ENCODE data around the gene ANO2. TPM values are rescaled to one million over a fixed set of nuclear protein-coding genes. Genes with fewer than 3 reads are reported as not detected.

Gene ANO2
- total and polyA plus RNA-seq, 2 donors (not counting 3 experiments of a cell fraction or from before 2014, with no cell fraction given) = 15.4 to 65.0 TPM

GRCh38 chr12:5557906-5558305, 387.2 kb downstream of the ANO2 start:
- intact Hi-C loops (cut with micrococcal nuclease) = no loop called here
- no peak for FAIRE-seq
- Histone ChIP-seq H3K4me2 (ENCODE audit: insufficient read depth, low read length) (no peak overlapping the region), H3K27ac (ENCODE audit: insufficient read depth, low read depth, low read length) (no peak overlapping the region), H3K79me2 (ENCODE audit: control insufficient read depth, insufficient read depth, low read length) (no peaks in the 10 kb centered on the region), H2AFZ (ENCODE audit: low read depth, low read length) (no peak overlapping the region), H3K9ac (replicated peaks; ENCODE audit: extremely low read depth, insufficient read depth, low read length) (no peak overlapping the region), H3K9me1 (replicated peaks; ENCODE audit: control insufficient read depth, extremely low read depth, insufficient read depth, low read length) (no peaks in the 10 kb centered on the region), H3K27me3 (ENCODE audit: control insufficient read depth in 2 of 2, insufficient read depth in 2 of 2, low read length in 2 of 2) (no peaks in the 10 kb centered on the region), H4K20me1 (replicated peaks; ENCODE audit: control insufficient read depth, extremely low read depth, insufficient read depth, low read length) (no peaks in the 10 kb centered on the region), H3K36me3 (ENCODE audit: control insufficient read depth in 2 of 2, extremely low read depth in 1 of 2, insufficient read depth in 2 of 2, low read length in 2 of 2) (peaks cover 0 to 7% of the 10 kb centered on the region in 2 experiments), H3K9me3 (replicated peaks; ENCODE audit: control insufficient read depth, insufficient read depth, low read length) (no peaks in the 10 kb centered on the region), H3K4me1 (ENCODE audit: control insufficient read depth, extremely low read depth, insufficient read depth, low read length) (no peaks in the 10 kb centered on the region), H3K4me3 (replicated peaks in 1 of 3; ENCODE audit: insufficient read depth in 1 of 3, low read depth in 1 of 3, low read length in 3 of 3) (no peak overlapping the region)
- BruUV-seq (replicated peaks) = no TSS peak
- dilution Hi-C loops (cut with MboI; ENCODE audit: extremely low pct_ligation_motif_present, low sequenced_read_pairs) = no loop called here
- ChIA-PET POLR2A (no interaction called here), CTCF (no interaction called here)
- TF ChIP-seq EZH2 (IDR thresholded peaks at IDR 0.05; ENCODE audit: borderline replicate concordance, low read depth, low read length, severe bottlenecking) (no peak), POLR2AphosphoS5 (IDR thresholded peaks at IDR 0.05; ENCODE audit: insufficient read depth, low read depth, low read length) (no peak), POLR2A (IDR thresholded peaks at IDR 0.05; ENCODE audit: low read depth, low read length) (no peak), GATA2 (IDR thresholded peaks at IDR 0.05; ENCODE audit: insufficient read depth, insufficient read length, low read depth, low read length) (no peak), MYC (IDR thresholded peaks at IDR 0.05; ENCODE audit: low read depth, low read length) (no peak), JUN (IDR thresholded peaks at IDR 0.05; ENCODE audit: borderline replicate concordance, insufficient read depth, insufficient read length, low read depth) (no peak), CTCF (IDR thresholded peaks at IDR 0.05; ENCODE audit: extremely low read depth in 1 of 2, insufficient read depth in 1 of 2, low read depth in 1 of 2, low read length in 2 of 2) (no peak), FOS (IDR thresholded peaks at IDR 0.05; ENCODE audit: borderline replicate concordance, insufficient read depth, low read length) (no peak)
- TF ChIP-seq, protein P1, sequence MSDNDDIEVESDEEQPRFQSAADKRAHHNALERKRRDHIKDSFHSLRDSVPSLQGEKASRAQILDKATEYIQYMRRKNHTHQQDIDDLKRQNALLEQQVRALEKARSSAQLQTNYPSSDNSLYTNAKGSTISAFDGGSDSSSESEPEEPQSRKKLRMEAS (IDR thresholded peaks at IDR 0.05; ENCODE audit: insufficient read depth, insufficient read length) = no peak
- no peak for DNase-seq (ENCODE audit: low read depth, low spot score)
